ENCODE data around the gene RABGGTA.

Gene RABGGTA

GRCh38 chr14:24236689-24237462 lies 34.5 kb downstream of the RABGGTA start:
- H3K4me3 ChIP-seq (ENCODE audit: low read length in 2 of 2): no peak overlapping the region
- H3K27me3 ChIP-seq (ENCODE audit: control insufficient read depth in 1 of 2, insufficient read depth in 2 of 2, low read length in 2 of 2): no peaks in the 10 kb centered on the region
- peak overlapping the region; percentile 37 for H3K27ac ChIP-seq (ENCODE audit: low read length)
- peaks cover 42% of the 10 kb centered on the region for H3K4me1 ChIP-seq (ENCODE audit: control insufficient read depth, insufficient read depth, low read length)
- H3K36me3 ChIP-seq (ENCODE audit: control insufficient read depth in 2 of 2, insufficient read depth in 2 of 2, low read length in 2 of 2): peaks cover 50 to 58% of the 10 kb centered on the region in 2 donors
- no peaks in the 10 kb centered on the region for H3K9me3 ChIP-seq (ENCODE audit: control insufficient read depth in 2 of 2, low read length in 2 of 2)
- H3K9ac ChIP-seq (ENCODE audit: low read length in 2 of 2): peak overlapping the region in 1 of 2 donors; percentile 13

GRCh38 chr14:24235804-24236688 lies 35.4 kb downstream of the RABGGTA start:
- Histone ChIP-seq H3K27ac (ENCODE audit: low read length) (peak overlapping the region; percentile 37), H3K4me1 (ENCODE audit: control insufficient read depth, insufficient read depth, low read length) (peaks cover 41% of the 10 kb centered on the region), H3K9ac (ENCODE audit: low read length in 2 of 2) (no peak overlapping the region), H3K36me3 (ENCODE audit: control insufficient read depth in 2 of 2, insufficient read depth in 2 of 2, low read length in 2 of 2) (peaks cover 50 to 58% of the 10 kb centered on the region in 2 donors), H3K27me3 (ENCODE audit: control insufficient read depth in 1 of 2, insufficient read depth in 2 of 2, low read length in 2 of 2) (no peaks in the 10 kb centered on the region), H3K4me3 (ENCODE audit: low read length in 2 of 2) (no peak overlapping the region), H3K9me3 (ENCODE audit: control insufficient read depth in 2 of 2, low read length in 2 of 2) (no peaks in the 10 kb centered on the region)

DNA sequence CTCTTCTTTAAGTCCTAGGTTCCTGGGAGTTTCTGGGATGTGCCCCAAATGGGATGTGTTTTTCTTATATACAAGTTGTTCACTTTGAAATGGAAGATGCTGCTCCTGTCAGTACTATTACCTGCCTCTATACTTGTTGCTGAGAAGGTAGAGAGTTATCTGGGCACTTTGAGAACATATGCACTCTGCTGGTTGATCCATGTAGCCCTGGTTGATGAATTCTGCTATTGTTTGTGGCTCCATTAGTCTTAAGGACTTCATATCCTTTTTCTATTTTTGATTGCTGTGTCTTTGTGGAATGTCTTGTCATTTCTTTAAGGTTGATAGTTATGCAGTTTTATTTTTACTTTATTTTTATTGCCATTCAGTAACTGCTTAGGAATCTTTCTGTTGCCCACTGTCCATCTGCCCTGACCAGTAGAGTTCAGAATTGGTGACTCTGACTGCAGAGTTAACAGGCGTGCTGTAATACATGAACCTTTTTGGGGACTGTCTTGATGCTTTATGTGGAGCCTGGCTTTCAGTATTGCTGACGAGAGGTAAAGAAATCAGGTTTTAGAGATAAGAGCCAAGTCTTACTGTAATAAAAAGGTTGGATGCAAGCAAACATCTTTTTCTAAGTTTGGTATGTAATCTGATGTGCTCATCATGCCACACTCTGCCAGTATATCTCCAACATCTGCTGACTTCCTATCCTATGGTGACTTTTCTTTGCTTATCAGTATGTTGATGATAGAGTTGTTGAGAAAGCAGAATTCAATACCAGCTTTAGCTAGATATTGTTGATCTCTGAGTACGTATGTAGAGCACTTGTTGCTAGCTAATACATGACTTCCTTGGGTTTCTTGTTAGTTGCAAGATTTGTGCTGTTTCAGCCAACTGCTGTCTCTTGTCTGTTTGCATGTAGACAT lies 37.0 kb downstream of the RABGGTA start:
- Histone ChIP-seq H3K4me3 (ENCODE audit: low read length in 2 of 2) (no peak overlapping the region), H3K27ac (ENCODE audit: low read length) (no peak overlapping the region), H3K9ac (ENCODE audit: low read length in 2 of 2) (no peak overlapping the region), H3K9me3 (ENCODE audit: control insufficient read depth in 2 of 2, low read length in 2 of 2) (no peaks in the 10 kb centered on the region), H3K36me3 (ENCODE audit: control insufficient read depth in 2 of 2, insufficient read depth in 2 of 2, low read length in 2 of 2) (peaks cover 37 to 41% of the 10 kb centered on the region in 2 donors), H3K4me1 (ENCODE audit: control insufficient read depth, insufficient read depth, low read length) (peaks cover 28% of the 10 kb centered on the region), H3K27me3 (ENCODE audit: control insufficient read depth in 1 of 2, insufficient read depth in 2 of 2, low read length in 2 of 2) (no peaks in the 10 kb centered on the region)

GRCh38 chr14:24233538-24233866 lies 37.9 kb downstream of the RABGGTA start:
- Histone ChIP-seq H3K9ac (ENCODE audit: low read length in 2 of 2) (peak overlapping the region; percentile 78 to 86), H3K4me1 (ENCODE audit: control insufficient read depth, insufficient read depth, low read length) (peaks cover 25% of the 10 kb centered on the region), H3K9me3 (ENCODE audit: control insufficient read depth in 2 of 2, low read length in 2 of 2) (no peaks in the 10 kb centered on the region), H3K36me3 (ENCODE audit: control insufficient read depth in 2 of 2, insufficient read depth in 2 of 2, low read length in 2 of 2) (peaks cover 30 to 32% of the 10 kb centered on the region in 2 donors), H3K27me3 (ENCODE audit: control insufficient read depth in 1 of 2, insufficient read depth in 2 of 2, low read length in 2 of 2) (no peaks in the 10 kb centered on the region), H3K4me3 (ENCODE audit: low read length in 2 of 2) (peak overlapping the region; percentile 86 to 97), H3K27ac (ENCODE audit: low read length) (peak overlapping the region; percentile 84)

- Histone ChIP-seq H3K4me1 (ENCODE audit: control insufficient read depth, insufficient read depth, low read length) (peaks cover 25% of the 10 kb centered on the region), H3K27me3 (ENCODE audit: control insufficient read depth in 1 of 2, insufficient read depth in 2 of 2, low read length in 2 of 2) (no peaks in the 10 kb centered on the region)
These were observed 38.5 kb downstream of the RABGGTA start, which contains the start of gene GMPR2 for GRCh38 chr14:24232645-24233537. GMPR2 (plus strand) TSS chr14:24232929; CDS start chr14:24233254, 325 bp downstream.

GRCh38 chr14:24232121-24232644 lies 39.2 kb downstream of the RABGGTA start, which contains the start of gene NEDD8:
NEDD8 (minus strand) TSS chr14:24232367; CDS start chr14:24232267, 100 bp downstream.
- Histone ChIP-seq H3K9me3 (ENCODE audit: control insufficient read depth in 2 of 2, low read length in 2 of 2) (no peaks in the 10 kb centered on the region), H3K4me3 (ENCODE audit: low read length in 2 of 2) (peak within 1 kb of the TSS; percentile 86 to 97), H3K9ac (ENCODE audit: low read length in 2 of 2) (peak within 1 kb of the TSS; percentile 78 to 86), H3K4me1 (ENCODE audit: control insufficient read depth, insufficient read depth, low read length) (peaks cover 25% of the 10 kb centered on the region), H3K27me3 (ENCODE audit: control insufficient read depth in 1 of 2, insufficient read depth in 2 of 2, low read length in 2 of 2) (no peaks in the 10 kb centered on the region), H3K36me3 (ENCODE audit: control insufficient read depth in 2 of 2, insufficient read depth in 2 of 2, low read length in 2 of 2) (peaks cover 17 to 20% of the 10 kb centered on the region in 2 donors), H3K27ac (ENCODE audit: low read length) (peak within 1 kb of the TSS; percentile 84)

More at GRCh38 chr14:24232645-24233537, 38.5 kb downstream of the RABGGTA start, which contains the start of gene GMPR2:
- H3K4me3 ChIP-seq (ENCODE audit: low read length in 2 of 2): peak within 1 kb of the TSS; percentile 86 to 97
- peak within 1 kb of the TSS; percentile 78 to 86 for H3K9ac ChIP-seq (ENCODE audit: low read length in 2 of 2)
- peaks cover 24 to 26% of the 10 kb centered on the region in 2 donors for H3K36me3 ChIP-seq (ENCODE audit: control insufficient read depth in 2 of 2, insufficient read depth in 2 of 2, low read length in 2 of 2)
- H3K27ac ChIP-seq (ENCODE audit: low read length): peak within 1 kb of the TSS; percentile 84
- H3K9me3 ChIP-seq (ENCODE audit: control insufficient read depth in 2 of 2, low read length in 2 of 2): no peaks in the 10 kb centered on the region

GRCh38 chr14:24231263-24232120 lies 39.9 kb downstream of the RABGGTA start:
- Histone ChIP-seq H3K4me3 (ENCODE audit: low read length in 2 of 2) (peak overlapping the region; percentile 86 to 97), H3K9ac (ENCODE audit: low read length in 2 of 2) (peak overlapping the region; percentile 78 to 84), H3K27me3 (ENCODE audit: control insufficient read depth in 1 of 2, insufficient read depth in 2 of 2, low read length in 2 of 2) (no peaks in the 10 kb centered on the region), H3K27ac (ENCODE audit: low read length) (peak overlapping the region; percentile 84), H3K36me3 (ENCODE audit: control insufficient read depth in 2 of 2, insufficient read depth in 2 of 2, low read length in 2 of 2) (peaks cover 10 to 14% of the 10 kb centered on the region in 2 donors), H3K4me1 (ENCODE audit: control insufficient read depth, insufficient read depth, low read length) (peaks cover 25% of the 10 kb centered on the region), H3K9me3 (ENCODE audit: control insufficient read depth in 2 of 2, low read length in 2 of 2) (no peaks in the 10 kb centered on the region)

DNA sequence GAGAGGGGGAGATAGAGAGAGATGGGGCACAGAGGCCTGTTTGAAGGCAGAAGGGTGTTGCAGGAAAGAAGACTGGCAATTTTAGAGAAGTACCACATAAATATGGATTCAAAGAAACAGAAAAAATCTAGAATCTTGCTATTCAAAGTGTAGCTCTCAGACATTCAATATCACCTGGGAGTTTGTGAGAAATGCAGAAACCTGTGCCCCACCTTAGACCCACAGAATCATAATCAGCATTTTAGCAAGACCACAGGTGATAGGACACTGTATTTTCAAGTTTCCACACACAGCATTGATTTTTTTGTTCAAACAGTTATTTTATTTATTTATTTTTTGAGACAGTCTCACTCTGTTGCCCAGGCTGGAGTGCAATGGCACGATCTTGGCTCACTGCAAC lies 42.5 kb downstream of the RABGGTA start:
- H3K9ac ChIP-seq (ENCODE audit: low read length in 2 of 2): no peak overlapping the region
- H3K4me3 ChIP-seq (ENCODE audit: low read length in 2 of 2): no peak overlapping the region
- no peaks in the 10 kb centered on the region for H3K27me3 ChIP-seq (ENCODE audit: control insufficient read depth in 1 of 2, insufficient read depth in 2 of 2, low read length in 2 of 2)
- no peaks in the 10 kb centered on the region for H3K9me3 ChIP-seq (ENCODE audit: control insufficient read depth in 2 of 2, low read length in 2 of 2)
- no peak overlapping the region for H3K27ac ChIP-seq (ENCODE audit: low read length)
- peaks cover 0 to 2% of the 10 kb centered on the region in 2 donors for H3K36me3 ChIP-seq (ENCODE audit: control insufficient read depth in 2 of 2, insufficient read depth in 2 of 2, low read length in 2 of 2)
- H3K4me1 ChIP-seq (ENCODE audit: control insufficient read depth, insufficient read depth, low read length): peaks cover 18% of the 10 kb centered on the region
